IMR-90 (cell line): ENCODE data around the gene JAGN1. TPM values are rescaled to one million over a fixed set of nuclear protein-coding genes. Genes with fewer than 3 reads are reported as not detected.

Experiments
- ATAC-seq: fragments of 200-7000 bp; cut with Tn5 transposase; 2 replicates; pipeline ENCODE4 v1.9.1; 2020; ENCODE audit warnings: low read depth, mild to moderate bottlenecking, moderate library complexity
- BruUV-seq: library from RNA; stranded (reverse); fragments of 400-500 nt; replicated peaks from 2 replicates; lab custom pipeline; 2021; lab: Mats Ljungman, UMichigan
- CTCF ChIA-PET: fragments of 300-600 bp; formaldehyde crosslinking; extraction: SDS; loops from one replicate; lab custom pipeline; 2021; ENCODE audit warnings: antibody characterized with exemption; lab: Yijun Ruan, JAX
- POLR2A ChIA-PET: fragments of 300-600 bp; sonication (Branson Sonifier 250); formaldehyde crosslinking; loops from one replicate; lab custom pipeline; 2022; ENCODE audit warnings: antibody characterized with exemption; ENCODE audit not compliant: unreplicated experiment; lab: Charles Lee
- DNase-seq: peaks from one replicate; pipeline ENCODE4 v3.0.0; 2013
- H2AFZ ChIP-seq: replicated peaks from 2 replicates; pipeline ENCODE3; 2013; ENCODE audit warnings: low read length, mild to moderate bottlenecking; ENCODE audit not compliant: poor library complexity
- H2AK5ac ChIP-seq: 2 replicates; pipeline ENCODE4 v1.6.1; 2013; ENCODE audit warnings: low read depth, low read length, inconsistent platforms
- H2AK9ac ChIP-seq: replicated peaks from 2 replicates; pipeline ENCODE3; 2013; ENCODE audit warnings: mild to moderate bottlenecking, low read depth, low read length, moderate library complexity; ENCODE audit not compliant: poor library complexity
- H2BK120ac ChIP-seq: 2 replicates; pipeline ENCODE4 v1.6.1; 2013; ENCODE audit warnings: low read depth, low read length, inconsistent platforms
- H2BK15ac ChIP-seq: 3 replicates; pipeline ENCODE4 v1.6.1; 2013; ENCODE audit warnings: low read depth, low read length, inconsistent platforms
- H2BK20ac ChIP-seq: 2 replicates; pipeline ENCODE4 v1.6.1; 2013; ENCODE audit warnings: low read depth, mild to moderate bottlenecking, inconsistent platforms, low read length, moderate library complexity
- H2BK5ac ChIP-seq: 2 replicates; pipeline ENCODE4 v1.6.1; 2013; ENCODE audit warnings: mild to moderate bottlenecking, low read depth, low read length, inconsistent platforms; ENCODE audit not compliant: poor library complexity, severe bottlenecking
- H3K14ac ChIP-seq: replicated peaks from 2 replicates; pipeline ENCODE4 v1.6.1; 2013; ENCODE audit warnings: low read depth, low read length, inconsistent platforms
- H3K18ac ChIP-seq: 2 replicates; pipeline ENCODE4 v1.6.1; 2013; ENCODE audit warnings: low read depth, low read length, control low read depth
- H3K23ac ChIP-seq: 2 replicates; pipeline ENCODE4 v1.6.1; 2013; ENCODE audit warnings: low read depth, low read length, inconsistent platforms
- H3K27ac ChIP-seq: 2 replicates; pipeline ENCODE4 v1.5.1; 2013; ENCODE audit warnings: mild to moderate bottlenecking, control low read depth, low read length; ENCODE audit not compliant: insufficient read depth
- H3K27me3 ChIP-seq: 2 replicates; pipeline ENCODE4 v1.6.1; 2013; ENCODE audit warnings: low read length; ENCODE audit not compliant: control insufficient read depth, insufficient read depth
- H3K36me3 ChIP-seq: 2 replicates; pipeline ENCODE4 v1.6.1; 2013; ENCODE audit warnings: low read length, mixed read lengths; ENCODE audit not compliant: control insufficient read depth, insufficient read depth
- H3K4ac ChIP-seq: 2 replicates; pipeline ENCODE4 v1.6.1; 2013; ENCODE audit warnings: low read depth, low read length, inconsistent platforms
- H3K4me1 ChIP-seq: 2 replicates; pipeline ENCODE4 v1.6.1; 2013; ENCODE audit warnings: low read length, mixed read lengths; ENCODE audit not compliant: control insufficient read depth, insufficient read depth
- H3K4me2 ChIP-seq: 2 replicates; pipeline ENCODE4 v1.6.1; 2013; ENCODE audit warnings: low read depth, mild to moderate bottlenecking, control low read depth, low read length, moderate library complexity
- H3K4me3 ChIP-seq: 2 replicates; pipeline ENCODE4 v1.5.1; 2013; ENCODE audit warnings: low read depth, mild to moderate bottlenecking, control low read depth, low read length, moderate library complexity; ENCODE audit not compliant: insufficient read depth
- H3K56ac ChIP-seq: 2 replicates; pipeline ENCODE4 v1.6.1; 2013; ENCODE audit warnings: low read length, inconsistent platforms; ENCODE audit not compliant: insufficient read depth; ENCODE audit errors: extremely low read depth
- H3K79me1 ChIP-seq, 2 experiments: 2 replicates each; pipeline ENCODE4 v1.6.1; 2013; ENCODE audit warnings: low read length in 2 of 2, inconsistent platforms in 1 of 2, low read depth in 1 of 2
- H3K9ac ChIP-seq: 2 replicates; pipeline ENCODE4 v1.6.1; 2013; ENCODE audit warnings: low read depth, low read length, control low read depth
- H3K9me1 ChIP-seq: 2 replicates; pipeline ENCODE4 v1.6.1; 2013; ENCODE audit warnings: low read length, inconsistent platforms; ENCODE audit not compliant: insufficient read depth
- H3K9me3 ChIP-seq: 2 replicates; pipeline ENCODE4 v1.6.1; 2013; ENCODE audit warnings: low read length; ENCODE audit not compliant: control insufficient read depth, insufficient read depth
- H4K20me1 ChIP-seq: 2 replicates; pipeline ENCODE4 v1.6.1; 2013; ENCODE audit warnings: low read length, inconsistent platforms; ENCODE audit not compliant: insufficient read depth
- H4K5ac ChIP-seq: 2 replicates; pipeline ENCODE4 v1.6.1; 2013; ENCODE audit warnings: mild to moderate bottlenecking, low read depth, low read length, control low read depth
- H4K8ac ChIP-seq, 2 experiments: 2 replicates each; pipeline ENCODE4 v1.6.1; 2013; ENCODE audit warnings: low read depth in 2 of 2, low read length in 2 of 2, control low read depth in 1 of 2, inconsistent platforms in 1 of 2
- H4K91ac ChIP-seq: 2 replicates; pipeline ENCODE4 v1.6.1; 2013; ENCODE audit warnings: low read depth, low read length, inconsistent platforms; ENCODE audit not compliant: insufficient read depth
- BHLHE40 ChIP-seq: fragments of 150-350 bp; IDR thresholded peaks from 2 replicates; pipeline ENCODE4 v1.6.1; 2016; ENCODE audit warnings: mild to moderate bottlenecking, low read depth, low read length
- CEBPB ChIP-seq: IDR thresholded peaks from 2 replicates; pipeline ENCODE4 v1.6.1; 2012; ENCODE audit warnings: low read depth, low read length, improper control_type of control experiment
- CHD1 ChIP-seq: IDR thresholded peaks from 2 replicates; pipeline ENCODE4 v1.6.1; 2012; ENCODE audit warnings: low read depth, low read length, improper control_type of control experiment
- FOS ChIP-seq: fragments of 150-350 bp; IDR thresholded peaks from 2 replicates; pipeline ENCODE4 v1.6.1; 2016; ENCODE audit warnings: low read depth, low read length
- MAFK ChIP-seq: IDR thresholded peaks from 2 replicates; pipeline ENCODE4 v1.6.1; 2012; ENCODE audit warnings: low read depth, low read length, improper control_type of control experiment
- MAZ ChIP-seq: IDR thresholded peaks from 2 replicates; pipeline ENCODE4 v1.6.1; 2012; ENCODE audit warnings: low read depth, mild to moderate bottlenecking, low read length, improper control_type of control experiment, moderate library complexity, borderline replicate concordance
- MXI1 ChIP-seq: IDR thresholded peaks from 2 replicates; pipeline ENCODE4 v1.6.1; 2012; ENCODE audit warnings: low read depth, mild to moderate bottlenecking, low read length, moderate library complexity, borderline replicate concordance
- NFE2L2 ChIP-seq: fragments of 150-350 bp; IDR thresholded peaks from 2 replicates; pipeline ENCODE4 v1.6.1; 2016; ENCODE audit warnings: low read depth, mild to moderate bottlenecking, low read length
- POLR2A ChIP-seq: IDR thresholded peaks from 2 replicates; pipeline ENCODE4 v1.6.1; 2012; ENCODE audit warnings: mild to moderate bottlenecking, low read depth, low read length
- RAD21 ChIP-seq: IDR thresholded peaks from 2 replicates; pipeline ENCODE4 v1.6.1; 2012; ENCODE audit warnings: low read length, improper control_type of control experiment
- RCOR1 ChIP-seq: IDR thresholded peaks from 2 replicates; pipeline ENCODE4 v1.6.1; 2012; ENCODE audit warnings: mild to moderate bottlenecking, low read length, improper control_type of control experiment; ENCODE audit not compliant: insufficient replicate concordance
- RFX5 ChIP-seq: IDR thresholded peaks from 2 replicates; pipeline ENCODE4 v1.8.0; 2012; ENCODE audit warnings: low read depth, mild to moderate bottlenecking, low read length, moderate library complexity
- SMC3 ChIP-seq: fragments of 150-350 bp; IDR thresholded peaks from 2 replicates; pipeline ENCODE4 v1.6.1; 2016; ENCODE audit warnings: low read depth, mild to moderate bottlenecking, antibody characterized with exemption, low read length, moderate library complexity
- WGBS, 2 experiments: methylation state at CpG; one replicate each; pipeline versions ENCODE4 v1.1.5 to v1.1.7; 2013; ENCODE audit warnings: missing lambda C conversion rate in 2 of 2; ENCODE audit not compliant: insufficient read length in 1 of 2; ENCODE audit errors: extremely low coverage in 2 of 2; 5-methylcytosine and 5-hydroxymethylcytosine counted together
- dilution Hi-C: fragments of 300-500 bp; cut with HindIII; formaldehyde crosslinking; loops from one replicate; pipeline ENCODE4 v1.14.3; 2018; ENCODE audit warnings: low sequenced_read_pairs; ENCODE audit not compliant: unreplicated experiment
- in situ Hi-C: fragments of 300-500 bp; cut with MboI; formaldehyde crosslinking; loops from 3 replicates; pipeline ENCODE4 v1.14.3; 2019; ENCODE audit warnings: low sequenced_read_pairs, inconsistent platforms, mixed read lengths
- intact Hi-C: fragments of 100-400 bp; cut with micrococcal nuclease; formaldehyde crosslinking; loops from 2 replicates; pipeline ENCODE4 v1.10.0; 2022
- polyA plus RNA-seq, 3 experiments: library from polyadenylated mRNA; depleted of rRNA; stranded (reverse); fragments of >200 nt; gene quantifications; 2 replicates each; pipeline ENCODE4 v1.2.3, GENCODE V29; 2012; ENCODE audit warnings: low replicate concordance in 1 of 3
- total RNA-seq: library from RNA; depleted of rRNA; stranded (reverse); fragments of >200 nt; gene quantifications from 2 replicates; pipeline ENCODE4 v1.2.3, GENCODE V29; 2012
- TF ChIP-seq, protein P1 (sequence below): conservative IDR thresholded peaks from 2 replicates; pipeline ENCODE4 v1.5.1; 2012; ENCODE audit warnings: mild to moderate bottlenecking, low read depth, low read length, improper control_type of control experiment
- TF ChIP-seq, protein P2 (sequence below): fragments of 150-350 bp; IDR thresholded peaks from 2 replicates; pipeline ENCODE4 v1.6.1; 2017; ENCODE audit warnings: mild to moderate bottlenecking, antibody characterized with exemption, low read length, low read depth
- TF ChIP-seq, protein P3 (sequence below): fragments of 150-350 bp; IDR thresholded peaks from 2 replicates; pipeline ENCODE4 v1.6.1; 2016; ENCODE audit warnings: low read depth, mild to moderate bottlenecking, low read length, moderate library complexity, borderline replicate concordance

Gene JAGN1
- total and polyA plus RNA-seq, 2 of the 4 experiments (the other 2 are of a cell fraction) = 32.7 to 39.3 TPM

DNA sequence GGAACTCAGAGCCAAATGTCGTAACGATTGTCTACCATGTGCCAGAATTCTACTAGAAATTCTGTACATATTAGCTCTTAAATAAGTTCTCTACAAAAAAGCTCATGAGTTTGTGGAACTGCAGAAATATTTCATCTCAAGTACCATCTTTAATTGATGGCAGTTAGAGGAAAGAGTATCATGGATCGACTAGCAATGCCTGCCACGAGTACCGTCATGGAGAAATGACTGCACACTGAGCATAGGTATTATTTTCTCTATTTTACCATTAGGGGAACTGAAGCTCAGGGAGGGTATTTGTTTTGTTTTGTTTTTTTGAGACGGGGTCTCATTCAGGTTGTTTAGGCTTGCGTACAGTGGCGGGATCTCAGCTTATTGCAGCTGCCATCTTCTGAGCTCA lies 49.4 kb upstream of the JAGN1 start:
- Histone ChIP-seq H2BK120ac (no peak overlapping the region), H3K4me2 (no peak overlapping the region), H3K18ac (no peak overlapping the region), H2AFZ (no peak overlapping the region), H3K36me3 (peaks cover 29% of the 10 kb centered on the region), H4K20me1 (no peaks in the 10 kb centered on the region; the same call in 1 of the 2 replicates), H2AK5ac (no peak overlapping the region), H4K91ac (no peak overlapping the region), H3K79me1 (peaks cover 9 to 28% of the 10 kb centered on the region in 2 experiments), H3K9me1 (0 out of 2 replicates have a peak, but pooled peaks cover 2% of the 10 kb centered on the region), H3K27ac (no peak overlapping the region), H3K4me1 (no peaks in the 10 kb centered on the region), H3K4ac (no peak overlapping the region), H4K8ac (no peak overlapping the region), H3K27me3 (no peaks in the 10 kb centered on the region), H3K9me3 (no peaks in the 10 kb centered on the region), H2BK20ac (no peak overlapping the region), H2BK5ac (no peak overlapping the region), H4K5ac (no peak overlapping the region), H2BK15ac (no peak overlapping the region), H3K14ac (no peak overlapping the region), H3K4me3 (no peak overlapping the region), H3K56ac (no peak overlapping the region), H3K23ac (no peak overlapping the region), H3K9ac (no peak overlapping the region), H2AK9ac (no peak overlapping the region)
- dilution Hi-C loops (no loop called here), in situ Hi-C loops (no loop called here), intact Hi-C loops (loop anchor here (10.0 kb wide), 1 partner anchor 444 kb away; no protein-coding TSS in a partner anchor)
- no peak for DNase-seq
- no CpG with 5 or more reads among the region's 8 CpGs for WGBS, 2 experiments
- TF ChIP-seq RAD21 (no peak), MXI1 (no peak), RCOR1 (no peak), NFE2L2 (no peak), CEBPB (no peak), POLR2A (no peak), MAFK (no peak), SMC3 (no peak), MAZ (no peak), FOS (no peak), BHLHE40 (no peak), CHD1 (no peak), RFX5 (no peak)
- TF ChIP-seq, protein P1, sequence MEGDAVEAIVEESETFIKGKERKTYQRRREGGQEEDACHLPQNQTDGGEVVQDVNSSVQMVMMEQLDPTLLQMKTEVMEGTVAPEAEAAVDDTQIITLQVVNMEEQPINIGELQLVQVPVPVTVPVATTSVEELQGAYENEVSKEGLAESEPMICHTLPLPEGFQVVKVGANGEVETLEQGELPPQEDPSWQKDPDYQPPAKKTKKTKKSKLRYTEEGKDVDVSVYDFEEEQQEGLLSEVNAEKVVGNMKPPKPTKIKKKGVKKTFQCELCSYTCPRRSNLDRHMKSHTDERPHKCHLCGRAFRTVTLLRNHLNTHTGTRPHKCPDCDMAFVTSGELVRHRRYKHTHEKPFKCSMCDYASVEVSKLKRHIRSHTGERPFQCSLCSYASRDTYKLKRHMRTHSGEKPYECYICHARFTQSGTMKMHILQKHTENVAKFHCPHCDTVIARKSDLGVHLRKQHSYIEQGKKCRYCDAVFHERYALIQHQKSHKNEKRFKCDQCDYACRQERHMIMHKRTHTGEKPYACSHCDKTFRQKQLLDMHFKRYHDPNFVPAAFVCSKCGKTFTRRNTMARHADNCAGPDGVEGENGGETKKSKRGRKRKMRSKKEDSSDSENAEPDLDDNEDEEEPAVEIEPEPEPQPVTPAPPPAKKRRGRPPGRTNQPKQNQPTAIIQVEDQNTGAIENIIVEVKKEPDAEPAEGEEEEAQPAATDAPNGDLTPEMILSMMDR = no peak
- TF ChIP-seq, protein P2, sequence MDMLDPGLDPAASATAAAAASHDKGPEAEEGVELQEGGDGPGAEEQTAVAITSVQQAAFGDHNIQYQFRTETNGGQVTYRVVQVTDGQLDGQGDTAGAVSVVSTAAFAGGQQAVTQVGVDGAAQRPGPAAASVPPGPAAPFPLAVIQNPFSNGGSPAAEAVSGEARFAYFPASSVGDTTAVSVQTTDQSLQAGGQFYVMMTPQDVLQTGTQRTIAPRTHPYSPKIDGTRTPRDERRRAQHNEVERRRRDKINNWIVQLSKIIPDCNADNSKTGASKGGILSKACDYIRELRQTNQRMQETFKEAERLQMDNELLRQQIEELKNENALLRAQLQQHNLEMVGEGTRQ = no peak
- TF ChIP-seq, protein P3, sequence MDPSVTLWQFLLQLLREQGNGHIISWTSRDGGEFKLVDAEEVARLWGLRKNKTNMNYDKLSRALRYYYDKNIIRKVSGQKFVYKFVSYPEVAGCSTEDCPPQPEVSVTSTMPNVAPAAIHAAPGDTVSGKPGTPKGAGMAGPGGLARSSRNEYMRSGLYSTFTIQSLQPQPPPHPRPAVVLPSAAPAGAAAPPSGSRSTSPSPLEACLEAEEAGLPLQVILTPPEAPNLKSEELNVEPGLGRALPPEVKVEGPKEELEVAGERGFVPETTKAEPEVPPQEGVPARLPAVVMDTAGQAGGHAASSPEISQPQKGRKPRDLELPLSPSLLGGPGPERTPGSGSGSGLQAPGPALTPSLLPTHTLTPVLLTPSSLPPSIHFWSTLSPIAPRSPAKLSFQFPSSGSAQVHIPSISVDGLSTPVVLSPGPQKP = no peak
- ChIA-PET POLR2A (interaction anchor here (0.6 kb wide), 1 partner anchor 127 kb away, joined by 7 read pairs; no protein-coding TSS in a partner anchor), CTCF (interaction anchor here (0.6 kb wide), 1 partner anchor 11 kb away, joined by 5 read pairs; no protein-coding TSS in a partner anchor)
- no peak for ATAC-seq
- no TSS peak for BruUV-seq
